MM.1S (cell line): ENCODE results near the gene DAB1.

Experiments used
- EZH2 ChIP-seq: fragments of 300-600 bp; sonication (generic); optimal IDR thresholded peaks from 2 replicates; pipeline ENCODE3; 2017; ENCODE audit warnings: low read depth, mild to moderate bottlenecking, antibody characterized with exemption, low read length, mixed read lengths
- EZH2phosphoT487 ChIP-seq: fragments of 300-600 bp; sonication (generic); IDR thresholded peaks from 2 replicates; pipeline ENCODE4 v1.6.1; 2018; ENCODE audit warnings: antibody characterized with exemption, low read length
- TF ChIP-seq, protein P1 (sequence below): fragments of 300-600 bp; sonication (generic); IDR thresholded peaks from 2 replicates; pipeline ENCODE4 v1.5.1; 2016; ENCODE audit warnings: antibody characterized with exemption, low read length, mixed read lengths

DNA sequence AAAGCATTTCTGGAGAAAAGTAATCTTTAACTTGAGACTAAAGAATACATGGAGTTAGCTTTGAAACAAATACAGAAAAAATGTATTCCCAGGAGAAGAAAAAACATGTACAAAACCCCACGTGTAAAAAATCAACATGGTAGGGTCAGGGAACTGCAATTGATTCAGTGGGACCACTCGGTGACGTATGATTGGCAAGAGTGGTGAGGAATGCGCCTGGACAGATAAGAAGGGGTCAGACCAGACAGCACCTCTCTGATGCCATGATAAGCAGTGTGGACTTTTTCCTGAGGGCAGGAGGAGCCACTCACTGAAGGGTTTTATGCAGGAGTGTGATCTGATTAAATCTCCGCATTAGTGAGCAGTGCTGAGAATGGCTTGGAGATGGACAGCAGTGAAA lies 142.5 kb downstream of the DAB1 start:
- TF ChIP-seq, protein P1, sequence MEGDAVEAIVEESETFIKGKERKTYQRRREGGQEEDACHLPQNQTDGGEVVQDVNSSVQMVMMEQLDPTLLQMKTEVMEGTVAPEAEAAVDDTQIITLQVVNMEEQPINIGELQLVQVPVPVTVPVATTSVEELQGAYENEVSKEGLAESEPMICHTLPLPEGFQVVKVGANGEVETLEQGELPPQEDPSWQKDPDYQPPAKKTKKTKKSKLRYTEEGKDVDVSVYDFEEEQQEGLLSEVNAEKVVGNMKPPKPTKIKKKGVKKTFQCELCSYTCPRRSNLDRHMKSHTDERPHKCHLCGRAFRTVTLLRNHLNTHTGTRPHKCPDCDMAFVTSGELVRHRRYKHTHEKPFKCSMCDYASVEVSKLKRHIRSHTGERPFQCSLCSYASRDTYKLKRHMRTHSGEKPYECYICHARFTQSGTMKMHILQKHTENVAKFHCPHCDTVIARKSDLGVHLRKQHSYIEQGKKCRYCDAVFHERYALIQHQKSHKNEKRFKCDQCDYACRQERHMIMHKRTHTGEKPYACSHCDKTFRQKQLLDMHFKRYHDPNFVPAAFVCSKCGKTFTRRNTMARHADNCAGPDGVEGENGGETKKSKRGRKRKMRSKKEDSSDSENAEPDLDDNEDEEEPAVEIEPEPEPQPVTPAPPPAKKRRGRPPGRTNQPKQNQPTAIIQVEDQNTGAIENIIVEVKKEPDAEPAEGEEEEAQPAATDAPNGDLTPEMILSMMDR: no peak
- TF ChIP-seq EZH2phosphoT487 (no peak), EZH2 (no peak)
